Pancreas (tissue), 10 donors: Measurements from ENCODE around the gene PTPN11. TPM values are rescaled to one million over a fixed set of nuclear protein-coding genes. Genes with fewer than 3 reads are reported as not detected.

ENCODE experiments used
- ATAC-seq, 4 donors: fragments of 200-7000 bp; cut with Tn5 transposase; one replicate each; pipeline versions ENCODE4 v1.8.0 to v1.9.1; 2020; ENCODE audit warnings: mild to moderate bottlenecking in 4 of 4, moderate library complexity in 4 of 4
- DNase-seq, 6 donors: peaks; one replicate each; pipeline ENCODE4 v3.0.0-alpha.2; 2020
- FAIRE-seq: peaks from 2 replicates; lab custom pipeline; 2012; peaks lifted over from hg19 to GRCh38; lab: Jason Lieb, UNC
- H3K27ac ChIP-seq, 4 donors: fragments of 200-600 bp; sonication (generic); 1 replicate in 3 of 4; 2 replicates in 1 of 4; pipeline versions ENCODE4 v1.5.0 to v1.8.0; 2020
- H3K27me3 ChIP-seq, 4 donors: fragments of 200-600 bp; one replicate each; pipeline ENCODE4 v1.8.0; 2021
- H3K36me3 ChIP-seq, 3 donors: fragments of 200-600 bp; sonication (generic) in 1 of 3; one replicate each; pipeline versions ENCODE4 v1.5.0 to v1.8.0; 2020 to 2021
- H3K4me1 ChIP-seq, 3 donors: fragments of 200-600 bp; one replicate each; pipeline ENCODE4 v1.8.0; 2021
- H3K4me3 ChIP-seq, 4 donors: fragments of 200-600 bp; sonication (generic) in 2 of 4; one replicate each; pipeline versions ENCODE4 v1.5.0 to v1.8.0; 2020 to 2021
- H3K9me3 ChIP-seq, 4 donors: fragments of 200-600 bp; one replicate each; pipeline ENCODE4 v1.8.0; 2021
- CTCF ChIP-seq, 4 donors: fragments of 200-600 bp; sonication (generic) in 3 of 4; IDR thresholded peaks; one replicate each; pipeline versions ENCODE4 v1.5.0 to v1.8.0; 2021; ENCODE audit warnings: antibody characterized with exemption in 4 of 4
- WGBS, 2 donors: extraction: QIAGEN DNeasy Blood & Tissue Kit; methylation state at CpG; one replicate each; pipeline ENCODE4 v1.1.7; 2013; 5-methylcytosine and 5-hydroxymethylcytosine counted together
- intact Hi-C, 3 donors: fragments of 100-400 bp; cut with DNase I; formaldehyde crosslinking; loops; one replicate each; pipeline versions ENCODE4 v1.11.1 to v1.14.2; 2022
- polyA plus RNA-seq, 2 donors: library from polyadenylated mRNA; stranded (reverse); fragments of 200-250 nt; gene quantifications; one replicate each; pipeline ENCODE4 v1.2.3, GENCODE V29; 2013
- total RNA-seq, 6 donors: library from RNA; stranded (reverse); fragmentation: NEBNext Ultra II Directional in 4 of 6; extraction: Animal tissue kit (Norgen Biotek cat#: 25700) in 4 of 6; gene quantifications; one replicate each; pipeline versions ENCODE4 v1.2.1 to v1.2.4, GENCODE V29; 2021 to 2023
- donor health status: healthy with polysubstance abuse.
- donor health status: DM: no; HTN: no; CAD: no; lungs with moderate emphysema.
- donor health status: DM: no; HTN: no; CAD: no.
- donor health status: control.
- donor health status: control.
- donor health status: Bipolar disorder and iron deficiency.
- donor health status: DM: yes; HTN: yes; CAD: no.
- donor health status: DM: no; HTN: no; CAD: no.
- donor health status: DM: no; HTN: no; CAD: no.
- donor health status: DM: yes; HTN: yes; CAD: no.

Gene PTPN11
- total and polyA plus RNA-seq, 8 donors: 12.4 to 51.1 (median 32.7) TPM

GRCh38 chr12:112530941-112531340 lies 112.2 kb downstream of the PTPN11 start:
- intact Hi-C loops: no loop called here
- no peak overlapping the region for H3K27ac ChIP-seq
- H3K27me3 ChIP-seq: no peaks in the 10 kb centered on the region
- no peak for TF ChIP-seq CTCF (IDR thresholded peaks at IDR 0.05)
- no peaks in the 10 kb centered on the region for H3K4me1 ChIP-seq
- 58 to 62% methylated on average over 2 of the region's 2 CpGs for WGBS, 2 donors
- no peak for FAIRE-seq
- H3K9me3 ChIP-seq: no peaks in the 10 kb centered on the region
- ATAC-seq: no peak
- DNase-seq: no peak
- H3K36me3 ChIP-seq: no peaks in the 10 kb centered on the region
- H3K4me3 ChIP-seq: no peak overlapping the region

- ATAC-seq (no peak), DNase-seq (no peak), FAIRE-seq (no peak)
- 41 to 42% methylated on average over 1 of the region's 1 CpG for WGBS, 2 donors
- no peaks in the 10 kb centered on the region for H3K9me3 ChIP-seq
- no peaks in the 10 kb centered on the region for H3K36me3 ChIP-seq
- H3K4me1 ChIP-seq: no peaks in the 10 kb centered on the region
- no peak overlapping the region for H3K4me3 ChIP-seq
- H3K27me3 ChIP-seq: no peaks in the 10 kb centered on the region
- no peak for TF ChIP-seq CTCF (IDR thresholded peaks at IDR 0.05)
- no peak overlapping the region for H3K27ac ChIP-seq
- intact Hi-C loops: no loop called here
These were observed 113.4 kb downstream of the PTPN11 start for GRCh38 chr12:112532106-112532505.

GRCh38 chr12:112533528-112533927 lies 114.8 kb downstream of the PTPN11 start:
- no peak overlapping the region for H3K4me3 ChIP-seq
- WGBS, 2 donors: 57 to 71% methylated on average over 7 of the region's 7 CpGs
- H3K36me3 ChIP-seq: no peaks in the 10 kb centered on the region
- FAIRE-seq (no peak), DNase-seq (no peak), ATAC-seq (no peak)
- no peaks in the 10 kb centered on the region for H3K4me1 ChIP-seq
- no peaks in the 10 kb centered on the region for H3K9me3 ChIP-seq
- H3K27me3 ChIP-seq: no peaks in the 10 kb centered on the region
- no peak for TF ChIP-seq CTCF (IDR thresholded peaks at IDR 0.05)
- H3K27ac ChIP-seq: no peak overlapping the region
- intact Hi-C loops: no loop called here

GRCh38 chr12:112535017-112535416 lies 116.3 kb downstream of the PTPN11 start:
- TF ChIP-seq CTCF (IDR thresholded peaks at IDR 0.05): no peak
- 81 to 84% methylated on average over 6 of the region's 6 CpGs for WGBS, 2 donors
- Histone ChIP-seq H3K36me3 (no peaks in the 10 kb centered on the region), H3K27ac (no peak overlapping the region), H3K4me3 (no peak overlapping the region), H3K4me1 (no peaks in the 10 kb centered on the region), H3K27me3 (no peaks in the 10 kb centered on the region), H3K9me3 (no peaks in the 10 kb centered on the region)
- no peak for ATAC-seq
- intact Hi-C loops: no loop called here
- FAIRE-seq: no peak
- no peak for DNase-seq

- no peak for DNase-seq
- H3K36me3 ChIP-seq: no peaks in the 10 kb centered on the region
These were observed 117.1 kb downstream of the PTPN11 start for GRCh38 chr12:112535637-112536366.

More at GRCh38 chr12:112535637-112536366, 117.1 kb downstream of the PTPN11 start:
- no peak for FAIRE-seq
- no peak overlapping the region for H3K27ac ChIP-seq
- TF ChIP-seq CTCF (IDR thresholded peaks at IDR 0.05): no peak
- H3K4me1 ChIP-seq: no peaks in the 10 kb centered on the region
- WGBS, 2 donors: 68 to 75% methylated on average over 6 of the region's 6 CpGs
- intact Hi-C loops: no loop called here
- H3K27me3 ChIP-seq: no peaks in the 10 kb centered on the region
- H3K4me3 ChIP-seq: no peak overlapping the region
- no peaks in the 10 kb centered on the region for H3K9me3 ChIP-seq
- no peak for ATAC-seq
